HepG2 (cell line): ENCODE measurements around the gene TPBGL. TPM values are rescaled to one million over a fixed set of nuclear protein-coding genes. Genes with fewer than 3 reads are reported as not detected.

Experiments
- ADNP ChIP-seq: sonication (generic); formaldehyde crosslinking; IDR thresholded peaks from 2 replicates; pipeline ENCODE4 v1.4.0; 2020; ENCODE audit warnings: missing genetic modification reagents
- BHLHE40 ChIP-seq: IDR thresholded peaks from 2 replicates; pipeline ENCODE4 v1.6.1; 2011; ENCODE audit warnings: low read length, improper control_type of control experiment
- CCDC6 ChIP-seq: sonication (generic); formaldehyde crosslinking; IDR thresholded peaks from 2 replicates; pipeline ENCODE4 v1.8.1; 2022; ENCODE audit warnings: mild to moderate bottlenecking, missing genetic modification reagents, moderate library complexity
- DNMT1 ChIP-seq: sonication (generic); formaldehyde crosslinking; IDR thresholded peaks from 2 replicates; pipeline ENCODE4 v1.5.1; 2020; ENCODE audit warnings: mild to moderate bottlenecking, missing genetic modification reagents
- ERF ChIP-seq: IDR thresholded peaks from 2 replicates; pipeline ENCODE4 v1.6.1; 2018; ENCODE audit warnings: missing biosample characterization, missing genetic modification reagents
- FOXJ3 ChIP-seq: sonication (generic); formaldehyde crosslinking; IDR thresholded peaks from 2 replicates; pipeline ENCODE4 v1.4.0; 2020; ENCODE audit warnings: missing genetic modification reagents, mild to moderate bottlenecking, borderline replicate concordance
- HOXA3 ChIP-seq: sonication (generic); formaldehyde crosslinking; IDR thresholded peaks from 2 replicates; pipeline ENCODE4 v1.5.0; 2020; ENCODE audit warnings: missing genetic modification reagents
- NFIB ChIP-seq: sonication (generic); formaldehyde crosslinking; IDR thresholded peaks from 2 replicates; pipeline ENCODE4 v1.9.0; 2021; ENCODE audit warnings: missing genetic modification reagents, mild to moderate bottlenecking, borderline replicate concordance
- PRMT3 ChIP-seq: sonication (generic); formaldehyde crosslinking; IDR thresholded peaks from 2 replicates; pipeline ENCODE4 v1.8.1; 2022; ENCODE audit warnings: low read depth, mild to moderate bottlenecking, moderate library complexity, missing genetic modification reagents, borderline replicate concordance
- RBFOX2 ChIP-seq: fragments of 200-400 bp; formaldehyde crosslinking; IDR thresholded peaks from 2 replicates; pipeline ENCODE4 v1.6.1; 2017; ENCODE audit warnings: low read depth, mild to moderate bottlenecking, low read length
- REXO4 ChIP-seq: sonication (generic); formaldehyde crosslinking; IDR thresholded peaks from 2 replicates; pipeline ENCODE4 v1.8.0; 2022; ENCODE audit warnings: missing genetic modification reagents, mild to moderate bottlenecking, borderline replicate concordance
- RFX5 ChIP-seq: IDR thresholded peaks from 2 replicates; pipeline ENCODE4 v1.6.1; 2011; ENCODE audit warnings: low read depth, low read length, improper control_type of control experiment
- SALL2 ChIP-seq: sonication (generic); formaldehyde crosslinking; IDR thresholded peaks from 2 replicates; pipeline ENCODE4 v1.8.1; 2023; ENCODE audit warnings: mild to moderate bottlenecking, missing genetic modification reagents, inconsistent platforms
- SRY ChIP-seq: sonication (generic); formaldehyde crosslinking; IDR thresholded peaks from 2 replicates; pipeline ENCODE4 v1.8.0; 2022; ENCODE audit warnings: mild to moderate bottlenecking, missing genetic modification reagents
- TCF12 ChIP-seq, 2 experiments: fragments of 450-650 bp in 1 of 2; sonication (generic) in 1 of 2; formaldehyde crosslinking in 1 of 2; IDR thresholded peaks; 2 replicates each; pipeline versions ENCODE4 v1.6.1 to v1.8.0; 2017 to 2022; ENCODE audit warnings: antibody characterized with exemption in 1 of 2, mild to moderate bottlenecking in 1 of 2, missing genetic modification reagents in 1 of 2, moderate library complexity in 1 of 2
- YEATS4 ChIP-seq: sonication (generic); formaldehyde crosslinking; IDR thresholded peaks from 2 replicates; pipeline ENCODE4 v1.4.0; 2020; ENCODE audit warnings: missing genetic modification reagents, borderline replicate concordance
- ZFP36L1 ChIP-seq: sonication (generic); formaldehyde crosslinking; IDR thresholded peaks from 2 replicates; pipeline ENCODE4 v1.8.0; 2022; ENCODE audit warnings: mild to moderate bottlenecking, missing genetic modification reagents, moderate library complexity
- ZFX ChIP-seq: sonication (generic); formaldehyde crosslinking; IDR thresholded peaks from 2 replicates; pipeline ENCODE4 v1.4.0; 2020; ENCODE audit warnings: mild to moderate bottlenecking, low read depth, missing genetic modification reagents, moderate library complexity
- ZNF232 ChIP-seq: sonication (generic); formaldehyde crosslinking; IDR thresholded peaks from 2 replicates; pipeline ENCODE4 v1.4.0; 2020; ENCODE audit warnings: missing genetic modification reagents, borderline replicate concordance
- ZNF263 ChIP-seq: sonication (generic); formaldehyde crosslinking; IDR thresholded peaks from 2 replicates; pipeline ENCODE4 v1.4.0; 2020; ENCODE audit warnings: missing genetic modification reagents
- ZNF674 ChIP-seq: sonication (generic); formaldehyde crosslinking; IDR thresholded peaks from 2 replicates; pipeline ENCODE4 v1.5.0; 2020; ENCODE audit warnings: low read depth, mild to moderate bottlenecking, missing genetic modification reagents
- polyA plus RNA-seq, 8 experiments: library from polyadenylated mRNA; depleted of rRNA in 3 of 8; stranded (reverse) in 7 of 8; unstranded in 1 of 8; fragments of >200 nt; fragmentation: Illumina TruSeq in 4 of 8; extraction: Trizol in 4 of 8; gene quantifications; 2 replicates each; pipeline versions ENCODE4 v1.2.1 to v1.2.3, GENCODE V29; 2011 to 2016; ENCODE audit warnings: low read depth in 4 of 8, missing spikeins in 1 of 8, mixed read lengths in 1 of 8; ENCODE audit not compliant: insufficient read depth in 1 of 8
- total RNA-seq, 5 experiments: library from RNA; depleted of rRNA; stranded (reverse); fragments of >200 nt; fragmentation: Illumina TruSeq; extraction: Trizol; gene quantifications; 2 replicates each; pipeline ENCODE4 v1.2.3, GENCODE V29; 2016; ENCODE audit warnings: low read depth in 1 of 5
- TF ChIP-seq, protein P1 (sequence below): sonication (generic); formaldehyde crosslinking; IDR thresholded peaks from 2 replicates; pipeline ENCODE4 v1.5.0; 2020; ENCODE audit warnings: mild to moderate bottlenecking, missing genetic modification reagents, moderate library complexity
- TF ChIP-seq, protein P2 (sequence below): sonication (generic); formaldehyde crosslinking; IDR thresholded peaks from 2 replicates; pipeline ENCODE4 v1.8.1; 2023; ENCODE audit warnings: mild to moderate bottlenecking, missing genetic modification reagents
- TF ChIP-seq, protein P3 (sequence below), 2 experiments: sonication (generic) in 1 of 2; formaldehyde crosslinking in 1 of 2; IDR thresholded peaks; 2 replicates each; pipeline versions ENCODE4 v1.4.0 to v1.6.1; 2018 to 2020; ENCODE audit warnings: missing genetic modification reagents in 2 of 2, borderline replicate concordance in 1 of 2, low read depth in 1 of 2, mild to moderate bottlenecking in 1 of 2, missing biosample characterization in 1 of 2

TPBGL gene
- total and polyA plus RNA-seq, 2 of the 13 experiments (the other 11 are each of a cell fraction or from before 2014, with no cell fraction given), result not detected

DNA sequence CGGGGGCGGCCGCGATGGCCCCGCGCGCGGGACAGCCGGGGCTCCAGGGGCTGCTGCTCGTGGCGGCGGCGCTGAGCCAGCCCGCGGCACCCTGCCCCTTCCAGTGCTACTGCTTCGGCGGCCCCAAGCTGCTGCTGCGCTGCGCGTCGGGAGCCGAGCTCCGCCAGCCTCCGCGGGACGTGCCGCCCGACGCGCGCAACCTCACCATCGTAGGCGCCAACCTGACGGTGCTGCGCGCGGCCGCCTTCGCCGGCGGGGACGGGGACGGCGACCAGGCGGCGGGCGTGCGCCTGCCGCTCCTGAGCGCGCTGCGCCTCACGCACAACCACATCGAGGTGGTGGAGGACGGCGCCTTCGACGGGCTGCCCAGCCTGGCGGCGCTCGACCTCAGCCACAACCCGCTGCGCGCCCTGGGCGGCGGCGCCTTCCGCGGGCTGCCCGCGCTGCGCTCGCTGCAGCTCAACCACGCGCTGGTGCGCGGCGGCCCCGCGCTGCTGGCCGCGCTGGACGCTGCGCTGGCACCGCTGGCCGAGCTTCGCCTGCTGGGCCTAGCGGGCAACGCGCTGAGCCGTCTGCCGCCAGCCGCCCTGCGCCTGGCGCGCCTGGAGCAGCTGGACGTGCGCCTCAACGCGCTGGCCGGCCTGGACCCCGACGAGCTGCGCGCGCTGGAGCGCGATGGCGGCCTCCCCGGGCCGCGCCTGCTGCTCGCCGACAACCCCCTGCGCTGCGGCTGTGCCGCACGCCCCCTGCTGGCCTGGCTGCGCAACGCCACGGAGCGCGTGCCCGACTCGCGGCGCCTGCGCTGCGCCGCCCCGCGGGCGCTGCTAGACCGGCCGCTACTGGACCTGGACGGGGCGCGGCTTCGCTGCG is 697 bp downstream of the TPBGL start (continued):
- TF ChIP-seq PRMT3 (CRISPR knock-in tag) (0 out of 2 replicates have a peak, but pooled peaks have one; percentile 12), RFX5 (no peak), BHLHE40 (peak; percentile 35; the same call in 1 of the 2 replicates), ZFX (CRISPR knock-in tag) (peak; percentile 44; the same call in 1 of the 2 replicates), HOXA3 (CRISPR knock-in tag) (peak; percentile 89), YEATS4 (CRISPR knock-in tag) (peak; percentile 52; the same call in 1 of the 2 replicates), FOXJ3 (no peak), ZFP36L1 (no peak), ERF (CRISPR knock-in tag) (no peak), ZNF674 (CRISPR knock-in tag) (0 out of 2 replicates have a peak, but pooled peaks have one; percentile 55), CCDC6 (peak; percentile 36; the same call in 1 of the 2 replicates), REXO4 (CRISPR knock-in tag) (no peak), SRY (CRISPR knock-in tag) (peak; percentile 43; the same call in 1 of the 2 replicates), ZNF232 (CRISPR knock-in tag) (no peak), RBFOX2 (peak; percentile 66), NFIB (CRISPR knock-in tag) (no peak), DNMT1 (CRISPR knock-in tag) (peak; percentile 14; the same call in 1 of the 2 replicates), TCF12 (IDR thresholded peaks at IDR 0.05) (no peak), TCF12 (CRISPR knock-in tag; IDR thresholded peaks at IDR 0.05) (no peak), SALL2 (CRISPR knock-in tag) (0 out of 2 replicates have a peak, but pooled peaks have one; percentile 31), ZNF263 (CRISPR knock-in tag) (peak; percentile 10; the same call in 1 of the 2 replicates), ADNP (CRISPR knock-in tag) (peak; percentile 21; the same call in 1 of the 2 replicates)
- TF ChIP-seq, protein P1, sequence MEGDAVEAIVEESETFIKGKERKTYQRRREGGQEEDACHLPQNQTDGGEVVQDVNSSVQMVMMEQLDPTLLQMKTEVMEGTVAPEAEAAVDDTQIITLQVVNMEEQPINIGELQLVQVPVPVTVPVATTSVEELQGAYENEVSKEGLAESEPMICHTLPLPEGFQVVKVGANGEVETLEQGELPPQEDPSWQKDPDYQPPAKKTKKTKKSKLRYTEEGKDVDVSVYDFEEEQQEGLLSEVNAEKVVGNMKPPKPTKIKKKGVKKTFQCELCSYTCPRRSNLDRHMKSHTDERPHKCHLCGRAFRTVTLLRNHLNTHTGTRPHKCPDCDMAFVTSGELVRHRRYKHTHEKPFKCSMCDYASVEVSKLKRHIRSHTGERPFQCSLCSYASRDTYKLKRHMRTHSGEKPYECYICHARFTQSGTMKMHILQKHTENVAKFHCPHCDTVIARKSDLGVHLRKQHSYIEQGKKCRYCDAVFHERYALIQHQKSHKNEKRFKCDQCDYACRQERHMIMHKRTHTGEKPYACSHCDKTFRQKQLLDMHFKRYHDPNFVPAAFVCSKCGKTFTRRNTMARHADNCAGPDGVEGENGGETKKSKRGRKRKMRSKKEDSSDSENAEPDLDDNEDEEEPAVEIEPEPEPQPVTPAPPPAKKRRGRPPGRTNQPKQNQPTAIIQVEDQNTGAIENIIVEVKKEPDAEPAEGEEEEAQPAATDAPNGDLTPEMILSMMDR (CRISPR knock-in tag), result peak; percentile 76
- TF ChIP-seq, protein P2, sequence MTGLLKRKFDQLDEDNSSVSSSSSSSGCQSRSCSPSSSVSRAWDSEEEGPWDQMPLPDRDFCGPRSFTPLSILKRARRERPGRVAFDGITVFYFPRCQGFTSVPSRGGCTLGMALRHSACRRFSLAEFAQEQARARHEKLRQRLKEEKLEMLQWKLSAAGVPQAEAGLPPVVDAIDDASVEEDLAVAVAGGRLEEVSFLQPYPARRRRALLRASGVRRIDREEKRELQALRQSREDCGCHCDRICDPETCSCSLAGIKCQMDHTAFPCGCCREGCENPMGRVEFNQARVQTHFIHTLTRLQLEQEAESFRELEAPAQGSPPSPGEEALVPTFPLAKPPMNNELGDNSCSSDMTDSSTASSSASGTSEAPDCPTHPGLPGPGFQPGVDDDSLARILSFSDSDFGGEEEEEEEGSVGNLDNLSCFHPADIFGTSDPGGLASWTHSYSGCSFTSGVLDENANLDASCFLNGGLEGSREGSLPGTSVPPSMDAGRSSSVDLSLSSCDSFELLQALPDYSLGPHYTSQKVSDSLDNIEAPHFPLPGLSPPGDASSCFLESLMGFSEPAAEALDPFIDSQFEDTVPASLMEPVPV (CRISPR knock-in tag), result no peak
- TF ChIP-seq, protein P3, sequence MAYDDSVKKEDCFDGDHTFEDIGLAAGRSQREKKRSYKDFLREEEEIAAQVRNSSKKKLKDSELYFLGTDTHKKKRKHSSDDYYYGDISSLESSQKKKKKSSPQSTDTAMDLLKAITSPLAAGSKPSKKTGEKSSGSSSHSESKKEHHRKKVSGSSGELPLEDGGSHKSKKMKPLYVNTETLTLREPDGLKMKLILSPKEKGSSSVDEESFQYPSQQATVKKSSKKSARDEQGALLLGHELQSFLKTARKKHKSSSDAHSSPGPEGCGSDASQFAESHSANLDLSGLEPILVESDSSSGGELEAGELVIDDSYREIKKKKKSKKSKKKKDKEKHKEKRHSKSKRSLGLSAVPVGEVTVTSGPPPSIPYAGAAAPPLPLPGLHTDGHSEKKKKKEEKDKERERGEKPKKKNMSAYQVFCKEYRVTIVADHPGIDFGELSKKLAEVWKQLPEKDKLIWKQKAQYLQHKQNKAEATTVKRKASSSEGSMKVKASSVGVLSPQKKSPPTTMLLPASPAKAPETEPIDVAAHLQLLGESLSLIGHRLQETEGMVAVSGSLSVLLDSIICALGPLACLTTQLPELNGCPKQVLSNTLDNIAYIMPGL (CRISPR knock-in tag; IDR thresholded peaks at IDR 0.05; ENCODE audit: borderline replicate concordance in 1 of 2, low read depth in 1 of 2), result peak; percentile 67 to 83
